ENCODE data around the gene HDGF.
A peak's percentile ranks its signal among the peaks of the same experiment; 100 is the strongest.

Gene HDGF

GRCh38 chr1:156708218-156708661 lies 43.2 kb downstream of the HDGF start:
- no peak for DNase-seq
- no peak overlapping the region for H2BK12ac ChIP-seq (ENCODE audit: low read length)
- H3K4ac ChIP-seq (ENCODE audit: low read depth, low read length), result no peak overlapping the region
- no peak overlapping the region for H4K91ac ChIP-seq (ENCODE audit: low read depth, low read length)
- H3K4me2 ChIP-seq (ENCODE audit: low read length), result peak overlapping the region; percentile 1
- H3K79me1 ChIP-seq (ENCODE audit: low read length), result peaks cover 29% of the 10 kb centered on the region
- H3K14ac ChIP-seq (ENCODE audit: low read length), result no peak overlapping the region
- H3K36me3 ChIP-seq (ENCODE audit: control insufficient read depth in 1 of 2, insufficient read depth in 2 of 2, low read length in 2 of 2), result no peaks in the 10 kb centered on the region
- no peaks in the 10 kb centered on the region for H3K9me3 ChIP-seq (ENCODE audit: insufficient read depth, low read depth, low read length)
- H4K12ac ChIP-seq (ENCODE audit: low read depth, low read length), result no peak overlapping the region
- no peaks in the 10 kb centered on the region for H3K79me2 ChIP-seq (ENCODE audit: control insufficient read depth, insufficient read depth, low read length, poor library complexity)
- H3K9ac ChIP-seq (ENCODE audit: low read length), result no peak overlapping the region
- H3K4me1 ChIP-seq (ENCODE audit: control insufficient read depth in 1 of 2, insufficient read depth in 2 of 2, low read length in 2 of 2), result peaks cover 75 to 90% of the 10 kb centered on the region in 2 experiments
- H4K8ac ChIP-seq (ENCODE audit: low read depth, low read length), result no peak overlapping the region
- H3K27ac ChIP-seq (ENCODE audit: low read depth, low read length), result no peak overlapping the region
- peaks cover 3% of the 10 kb centered on the region for H3K27me3 ChIP-seq (ENCODE audit: insufficient read depth, low read length)
- H2AFZ ChIP-seq (ENCODE audit: insufficient read depth, low read length, poor library complexity), result no peak overlapping the region
- no peak overlapping the region for H3K4me3 ChIP-seq (ENCODE audit: low read depth, low read length)
- H3K18ac ChIP-seq (ENCODE audit: low read length), result no peak overlapping the region
- H2BK5ac ChIP-seq (ENCODE audit: low read depth, low read length, poor library complexity), result no peak overlapping the region
- no peak overlapping the region for H2AK5ac ChIP-seq (ENCODE audit: low read length)
- H3K23ac ChIP-seq (ENCODE audit: low read length), result no peak overlapping the region
- WGBS (ENCODE audit: extremely low coverage, insufficient coverage, insufficient read length), result no CpG with 5 or more reads among the region's 4 CpGs
- no peak overlapping the region for H2BK120ac ChIP-seq (ENCODE audit: insufficient read depth, low read length, poor library complexity)

- Histone ChIP-seq H4K8ac (ENCODE audit: low read depth, low read length) (no peak overlapping the region), H3K14ac (ENCODE audit: low read length) (no peak overlapping the region), H3K4me3 (ENCODE audit: low read depth, low read length) (no peak overlapping the region), H3K9me3 (ENCODE audit: insufficient read depth, low read depth, low read length) (no peaks in the 10 kb centered on the region), H2AK5ac (ENCODE audit: low read length) (no peak overlapping the region), H2BK5ac (ENCODE audit: low read depth, low read length, poor library complexity) (no peak overlapping the region), H3K4me1 (ENCODE audit: control insufficient read depth in 1 of 2, insufficient read depth in 2 of 2, low read length in 2 of 2) (peaks cover 77 to 85% of the 10 kb centered on the region in 2 experiments), H3K79me1 (ENCODE audit: low read length) (peaks cover 29% of the 10 kb centered on the region), H4K91ac (ENCODE audit: low read depth, low read length) (peak overlapping the region; percentile 52), H3K4ac (ENCODE audit: low read depth, low read length) (no peak overlapping the region), H2BK120ac (ENCODE audit: insufficient read depth, low read length, poor library complexity) (peak overlapping the region; percentile 9), H3K23ac (ENCODE audit: low read length) (no peak overlapping the region), H2AFZ (ENCODE audit: insufficient read depth, low read length, poor library complexity) (no peak overlapping the region), H3K4me2 (ENCODE audit: low read length) (peak overlapping the region; percentile 1), H4K12ac (ENCODE audit: low read depth, low read length) (no peak overlapping the region), H3K79me2 (ENCODE audit: control insufficient read depth, insufficient read depth, low read length, poor library complexity) (no peaks in the 10 kb centered on the region), H3K18ac (ENCODE audit: low read length) (no peak overlapping the region), H3K36me3 (ENCODE audit: control insufficient read depth in 1 of 2, insufficient read depth in 2 of 2, low read length in 2 of 2) (no peaks in the 10 kb centered on the region), H3K9ac (ENCODE audit: low read length) (no peak overlapping the region), H3K27ac (ENCODE audit: low read depth, low read length) (no peak overlapping the region), H3K27me3 (ENCODE audit: insufficient read depth, low read length) (peaks cover 3% of the 10 kb centered on the region), H2BK12ac (ENCODE audit: low read length) (no peak overlapping the region)
- no peak for DNase-seq
- no CpG with 5 or more reads among the region's 8 CpGs for WGBS (ENCODE audit: extremely low coverage, insufficient coverage, insufficient read length)
Observed at GRCh38 chr1:156707417-156708217, 43.9 kb downstream of the HDGF start.

- Histone ChIP-seq H2BK5ac (ENCODE audit: low read depth, low read length, poor library complexity) (no peak overlapping the region), H4K91ac (ENCODE audit: low read depth, low read length) (peak overlapping the region; percentile 52), H3K23ac (ENCODE audit: low read length) (no peak overlapping the region), H3K36me3 (ENCODE audit: control insufficient read depth in 1 of 2, insufficient read depth in 2 of 2, low read length in 2 of 2) (no peaks in the 10 kb centered on the region), H2AFZ (ENCODE audit: insufficient read depth, low read length, poor library complexity) (no peak overlapping the region), H3K79me2 (ENCODE audit: control insufficient read depth, insufficient read depth, low read length, poor library complexity) (no peaks in the 10 kb centered on the region), H3K4me1 (ENCODE audit: control insufficient read depth in 1 of 2, insufficient read depth in 2 of 2, low read length in 2 of 2) (peaks cover 69 to 77% of the 10 kb centered on the region in 2 experiments), H4K12ac (ENCODE audit: low read depth, low read length) (no peak overlapping the region), H2BK120ac (ENCODE audit: insufficient read depth, low read length, poor library complexity) (peak overlapping the region; percentile 40), H3K14ac (ENCODE audit: low read length) (peak overlapping the region; percentile 36), H3K79me1 (ENCODE audit: low read length) (peaks cover 24% of the 10 kb centered on the region), H3K4me3 (ENCODE audit: low read depth, low read length) (no peak overlapping the region), H4K8ac (ENCODE audit: low read depth, low read length) (peak overlapping the region; percentile 41), H2BK12ac (ENCODE audit: low read length) (peak overlapping the region; percentile 74), H2AK5ac (ENCODE audit: low read length) (peak overlapping the region; percentile 2), H3K4ac (ENCODE audit: low read depth, low read length) (no peak overlapping the region), H3K4me2 (ENCODE audit: low read length) (peak overlapping the region; percentile 55), H3K27ac (ENCODE audit: low read depth, low read length) (peak overlapping the region; percentile 18), H3K9me3 (ENCODE audit: insufficient read depth, low read depth, low read length) (no peaks in the 10 kb centered on the region), H3K9ac (ENCODE audit: low read length) (no peak overlapping the region), H3K18ac (ENCODE audit: low read length) (peak overlapping the region; percentile 28), H3K27me3 (ENCODE audit: insufficient read depth, low read length) (peaks cover 3% of the 10 kb centered on the region)
- DNase-seq, result peak; percentile 51 to 65
- no CpG with 5 or more reads among the region's 29 CpGs for WGBS (ENCODE audit: extremely low coverage, insufficient coverage, insufficient read length)
Observed at GRCh38 chr1:156706657-156707416, 44.6 kb downstream of the HDGF start.

GRCh38 chr1:156705918-156706656 lies 45.4 kb downstream of the HDGF start:
- H3K9me3 ChIP-seq (ENCODE audit: insufficient read depth, low read depth, low read length), result no peaks in the 10 kb centered on the region
- no peaks in the 10 kb centered on the region for H3K79me2 ChIP-seq (ENCODE audit: control insufficient read depth, insufficient read depth, low read length, poor library complexity)
- DNase-seq, result peak; percentile 59 to 77
- peak overlapping the region; percentile 56 for H4K12ac ChIP-seq (ENCODE audit: low read depth, low read length)
- H3K4me2 ChIP-seq (ENCODE audit: low read length), result peak overlapping the region; percentile 55
- peak overlapping the region; percentile 2 for H2AK5ac ChIP-seq (ENCODE audit: low read length)
- H2BK120ac ChIP-seq (ENCODE audit: insufficient read depth, low read length, poor library complexity), result peak overlapping the region; percentile 39
- H3K36me3 ChIP-seq (ENCODE audit: control insufficient read depth in 1 of 2, insufficient read depth in 2 of 2, low read length in 2 of 2), result peaks cover 0 to under 1% of the 10 kb centered on the region in 2 experiments
- peak overlapping the region; percentile 45 for H3K18ac ChIP-seq (ENCODE audit: low read length)
- H3K79me1 ChIP-seq (ENCODE audit: low read length), result peaks cover 21% of the 10 kb centered on the region
- H3K14ac ChIP-seq (ENCODE audit: low read length), result peak overlapping the region; percentile 64
- peak overlapping the region; percentile 28 for H2BK5ac ChIP-seq (ENCODE audit: low read depth, low read length, poor library complexity)
- H4K8ac ChIP-seq (ENCODE audit: low read depth, low read length), result peak overlapping the region; percentile 69
- H2AFZ ChIP-seq (ENCODE audit: insufficient read depth, low read length, poor library complexity), result peak overlapping the region; percentile 26
- H3K4me3 ChIP-seq (ENCODE audit: low read depth, low read length), result peak overlapping the region; percentile 8
- H3K27ac ChIP-seq (ENCODE audit: low read depth, low read length), result peak overlapping the region; percentile 18
- no peak overlapping the region for H3K23ac ChIP-seq (ENCODE audit: low read length)
- H4K91ac ChIP-seq (ENCODE audit: low read depth, low read length), result peak overlapping the region; percentile 78
- H3K4ac ChIP-seq (ENCODE audit: low read depth, low read length), result peak overlapping the region; percentile 30
- H3K27me3 ChIP-seq (ENCODE audit: insufficient read depth, low read length), result peaks cover 3% of the 10 kb centered on the region
- H3K4me1 ChIP-seq (ENCODE audit: control insufficient read depth in 1 of 2, insufficient read depth in 2 of 2, low read length in 2 of 2), result peaks cover 65 to 79% of the 10 kb centered on the region in 2 experiments
- H2BK12ac ChIP-seq (ENCODE audit: low read length), result peak overlapping the region; percentile 74
- no CpG with 5 or more reads among the region's 45 CpGs for WGBS (ENCODE audit: extremely low coverage, insufficient coverage, insufficient read length)
- no peak overlapping the region for H3K9ac ChIP-seq (ENCODE audit: low read length)
